Lower leg skin (tissue), 3 donors: ENCODE measurements around the gene DOCK10.

ENCODE experiments used
- CTCF ChIP-seq, 3 donors: fragments of 450-650 bp; IDR thresholded peaks; one replicate each; pipeline ENCODE4 v1.5.1; 2016; ENCODE audit warnings: antibody characterized with exemption in 3 of 3, mild to moderate bottlenecking in 3 of 3, moderate library complexity in 2 of 3
- POLR2A ChIP-seq, 2 donors: fragments of 450-650 bp; IDR thresholded peaks; one replicate each; pipeline ENCODE4 v1.6.1; 2016 to 2017; ENCODE audit warnings: antibody characterized with exemption in 2 of 2, mild to moderate bottlenecking in 1 of 2, moderate library complexity in 1 of 2

DNA sequence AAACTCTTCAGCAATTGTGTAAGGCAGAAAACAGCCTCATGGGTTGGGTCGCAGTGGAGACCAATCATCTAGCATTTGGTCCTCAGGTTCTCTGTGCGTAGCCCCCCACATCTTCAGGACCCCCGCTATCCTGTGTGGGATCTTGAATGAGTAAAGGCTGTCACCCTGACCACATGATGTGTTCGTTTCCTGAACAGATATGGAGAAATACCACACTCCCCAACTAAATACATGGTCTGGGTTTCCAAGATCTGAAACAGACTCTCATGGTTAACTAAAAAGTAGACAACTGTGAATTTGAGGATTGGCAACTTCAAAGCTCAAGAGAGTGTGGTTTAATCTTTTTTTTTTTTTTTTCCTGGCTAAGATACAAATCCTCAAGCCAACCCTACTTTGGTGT is 23.2 kb downstream of the DOCK10 start:
- TF ChIP-seq CTCF (IDR thresholded peaks at IDR 0.05) (no peak), POLR2A (IDR thresholded peaks at IDR 0.05) (no peak)
